Mesendoderm (in vitro differentiated cells): ENCODE results near the gene ZMYND11.
"Not testable (repeated sequence)": the region's sequence is repeated elsewhere in the genome, so short reads cannot be mapped to it uniquely, and the experiment has no call there.

Experiments
- DNase-seq: peaks from one replicate; pipeline ENCODE4 v3.0.0; 2013
- H2AK5ac ChIP-seq: 2 replicates; pipeline ENCODE4 v1.6.1; 2013; ENCODE audit warnings: low read length, inconsistent platforms
- H2BK120ac ChIP-seq: 2 replicates; pipeline ENCODE4 v1.6.1; 2013; ENCODE audit warnings: low read depth, mild to moderate bottlenecking, low read length, moderate library complexity, mixed read lengths
- H2BK15ac ChIP-seq: replicated peaks from 2 replicates; pipeline ENCODE4 v1.6.1; 2013; ENCODE audit warnings: low read depth, mild to moderate bottlenecking, moderate library complexity
- H2BK5ac ChIP-seq: 2 replicates; pipeline ENCODE4 v1.6.1; 2013; ENCODE audit warnings: low read length, inconsistent platforms
- H3K18ac ChIP-seq: 2 replicates; pipeline ENCODE4 v1.6.1; 2013; ENCODE audit warnings: mild to moderate bottlenecking, low read length, mixed read lengths
- H3K23ac ChIP-seq: one replicate; pipeline ENCODE4 v1.6.1; 2013; ENCODE audit warnings: low read length
- H3K27ac ChIP-seq: 2 replicates; pipeline ENCODE4 v1.5.1; 2013; ENCODE audit warnings: low read depth, mild to moderate bottlenecking, inconsistent platforms, low read length, moderate library complexity
- H3K27me3 ChIP-seq: 2 replicates; pipeline ENCODE4 v1.6.1; 2013; ENCODE audit warnings: low read length, control low read depth, mild to moderate bottlenecking, inconsistent platforms; ENCODE audit not compliant: insufficient read depth, poor library complexity
- H3K36me3 ChIP-seq: 2 replicates; pipeline ENCODE4 v1.6.1; 2013; ENCODE audit warnings: low read length, inconsistent platforms; ENCODE audit not compliant: control insufficient read depth, insufficient read depth
- H3K4ac ChIP-seq: one replicate; pipeline ENCODE4 v1.6.1; 2013; ENCODE audit warnings: low read depth, mild to moderate bottlenecking, low read length, moderate library complexity
- H3K4me1 ChIP-seq: 2 replicates; pipeline ENCODE4 v1.6.1; 2013; ENCODE audit warnings: low read depth, low read length, inconsistent platforms; ENCODE audit not compliant: control insufficient read depth
- H3K4me2 ChIP-seq: 2 replicates; pipeline ENCODE4 v1.6.1; 2013; ENCODE audit warnings: low read length
- H3K4me3 ChIP-seq: 2 replicates; pipeline ENCODE4 v1.5.1; 2013; ENCODE audit warnings: mild to moderate bottlenecking, low read length
- H3K56ac ChIP-seq: one replicate; pipeline ENCODE4 v1.6.1; 2013; ENCODE audit warnings: low read length
- H3K79me1 ChIP-seq: 2 replicates; pipeline ENCODE4 v1.6.1; 2013; ENCODE audit warnings: low read length, inconsistent platforms
- H3K79me2 ChIP-seq: 2 replicates; pipeline ENCODE4 v1.6.1; 2013; ENCODE audit warnings: mild to moderate bottlenecking, low read length; ENCODE audit not compliant: control insufficient read depth, insufficient read depth
- H3K9ac ChIP-seq: 2 replicates; pipeline ENCODE4 v1.6.1; 2013; ENCODE audit warnings: low read length, inconsistent platforms
- H4K5ac ChIP-seq: one replicate; pipeline ENCODE4 v1.6.1; 2013; ENCODE audit warnings: low read length
- H4K8ac ChIP-seq: one replicate; pipeline ENCODE4 v1.6.1; 2013; ENCODE audit warnings: low read depth, mild to moderate bottlenecking, control low read depth, low read length, moderate library complexity
- WGBS: extraction: QIAGEN DNeasy Blood & Tissue Kit; methylation state at CpG from one replicate; pipeline ENCODE4 v1.1.7; 2013; ENCODE audit warnings: low lambda C conversion rate, missing lambda C conversion rate; ENCODE audit not compliant: insufficient coverage; ENCODE audit errors: extremely low coverage; 5-methylcytosine and 5-hydroxymethylcytosine counted together

Gene ZMYND11

DNA sequence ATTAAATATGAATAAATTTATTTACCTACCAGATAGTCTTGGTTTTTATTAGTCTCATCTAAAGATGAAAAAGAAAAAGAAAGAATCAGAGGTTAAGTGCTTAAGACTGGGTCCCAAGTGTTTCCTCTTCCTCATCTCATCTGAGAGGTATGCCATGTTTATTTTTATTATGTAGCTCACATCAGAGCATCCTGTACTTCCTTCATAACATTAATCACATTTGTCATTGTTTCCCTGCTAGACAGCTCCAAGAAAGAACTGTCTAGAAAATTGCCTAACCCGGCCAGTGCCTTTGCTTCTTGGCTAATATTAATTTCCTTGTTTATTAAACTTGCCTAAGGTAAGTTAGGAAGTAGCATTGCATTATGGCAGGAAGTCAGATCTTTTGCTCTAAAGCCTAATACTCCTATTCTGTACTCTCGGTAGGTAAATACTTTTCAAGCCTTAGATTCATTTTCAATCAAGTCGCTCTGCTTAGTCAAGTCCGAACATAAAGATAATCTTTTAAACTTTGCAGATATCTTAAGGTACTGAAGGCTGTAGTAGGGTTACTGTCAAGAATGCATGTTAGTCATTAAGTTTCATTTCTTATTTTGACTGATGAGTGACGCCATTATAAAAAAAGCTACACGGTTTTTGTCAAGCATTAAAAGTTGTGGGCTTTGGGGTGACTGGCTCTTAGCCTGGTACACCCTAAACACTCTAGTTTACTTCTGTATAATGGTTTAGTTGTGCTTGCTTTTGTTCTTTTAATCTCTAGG is 47.4 kb downstream of the ZMYND11 start:
- Histone ChIP-seq H3K18ac (no peak overlapping the region), H3K36me3 (no peaks in the 10 kb centered on the region), H3K79me2 (no peaks in the 10 kb centered on the region), H3K27ac (no peak overlapping the region), H3K4me1 (no peaks in the 10 kb centered on the region), H3K56ac (no peak overlapping the region), H3K4ac (no peak overlapping the region), H3K23ac (no peak overlapping the region), H2BK15ac (no peak overlapping the region), H2AK5ac (no peak overlapping the region), H2BK5ac (no peak overlapping the region), H3K27me3 (no peaks in the 10 kb centered on the region), H4K8ac (no peak overlapping the region), H3K4me2 (no peak overlapping the region), H3K4me3 (no peak overlapping the region), H2BK120ac (no peak overlapping the region), H3K79me1 (peaks cover 1% of the 10 kb centered on the region), H3K9ac (no peak overlapping the region), H4K5ac (no peak overlapping the region)
- WGBS, result no CpG with 5 or more reads among the region's 6 CpGs
- no peak for DNase-seq

- H3K4me2 ChIP-seq, result no peak overlapping the region
- no CpG with 5 or more reads among the region's 1 CpG for WGBS
- H2AK5ac ChIP-seq, result no peak overlapping the region
- H4K5ac ChIP-seq, result no peak overlapping the region
- no peak overlapping the region for H3K27ac ChIP-seq
- no peak overlapping the region for H3K9ac ChIP-seq
- H3K23ac ChIP-seq, result no peak overlapping the region
- no peak overlapping the region for H2BK15ac ChIP-seq
- H3K79me1 ChIP-seq, result peaks cover 1% of the 10 kb centered on the region
- no peaks in the 10 kb centered on the region for H3K27me3 ChIP-seq
- no peaks in the 10 kb centered on the region for H3K36me3 ChIP-seq
- no peak overlapping the region for H3K4ac ChIP-seq
- no peak overlapping the region for H3K56ac ChIP-seq
- H3K79me2 ChIP-seq, result no peaks in the 10 kb centered on the region
- no peak overlapping the region for H2BK5ac ChIP-seq
- no peaks in the 10 kb centered on the region for H3K4me1 ChIP-seq
- H2BK120ac ChIP-seq, result no peak overlapping the region
- H3K18ac ChIP-seq, result no peak overlapping the region
- no peak overlapping the region for H3K4me3 ChIP-seq
- DNase-seq, result no peak
- no peak overlapping the region for H4K8ac ChIP-seq
These were observed 48.9 kb downstream of the ZMYND11 start for GRCh38 chr10:184174-184573.

GRCh38 chr10:184911-185310 is 49.7 kb downstream of the ZMYND11 start:
- Histone ChIP-seq H3K27ac (no peak overlapping the region), H3K79me2 (no peaks in the 10 kb centered on the region), H4K5ac (no peak overlapping the region), H3K36me3 (no peaks in the 10 kb centered on the region), H3K4ac (no peak overlapping the region), H3K79me1 (peaks cover 1% of the 10 kb centered on the region), H3K18ac (no peak overlapping the region), H2BK5ac (no peak overlapping the region), H3K27me3 (no peaks in the 10 kb centered on the region), H2AK5ac (no peak overlapping the region), H3K4me1 (no peaks in the 10 kb centered on the region), H3K4me3 (no peak overlapping the region), H3K56ac (no peak overlapping the region), H3K4me2 (no peak overlapping the region), H3K23ac (no peak overlapping the region), H3K9ac (no peak overlapping the region), H4K8ac (no peak overlapping the region), H2BK120ac (no peak overlapping the region), H2BK15ac (no peak overlapping the region)
- DNase-seq, result no peak
- no CpG with 5 or more reads among the region's 5 CpGs for WGBS

DNA sequence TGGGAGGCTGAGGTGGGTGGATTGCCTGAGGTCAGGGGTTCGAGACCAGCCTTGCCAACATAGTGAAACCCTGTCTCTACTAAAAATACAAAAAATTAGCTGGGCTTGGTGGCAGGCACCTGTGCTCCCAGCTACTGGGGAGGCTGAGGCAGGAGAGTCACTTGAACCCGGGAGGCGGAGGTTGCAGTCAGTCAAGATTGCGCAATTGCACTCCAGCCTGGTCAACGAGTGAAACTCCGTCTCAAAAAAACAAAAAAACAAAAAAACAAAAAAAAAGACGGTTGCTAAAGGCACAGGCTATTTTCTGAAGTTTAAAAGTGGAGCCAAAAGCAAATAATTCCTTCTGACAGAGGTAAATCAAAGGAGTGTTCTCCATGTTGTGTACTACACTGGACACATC is 50.3 kb downstream of the ZMYND11 start:
- not testable (repeated sequence) for H3K79me1 ChIP-seq, H3K79me2 ChIP-seq, H3K27ac ChIP-seq, H4K8ac ChIP-seq, H2BK15ac ChIP-seq, H4K5ac ChIP-seq, H3K9ac ChIP-seq, H3K4ac ChIP-seq, H3K4me2 ChIP-seq, H3K36me3 ChIP-seq, H3K4me3 ChIP-seq, H3K56ac ChIP-seq, DNase-seq, H3K4me1 ChIP-seq, H2BK5ac ChIP-seq, H2AK5ac ChIP-seq, H3K27me3 ChIP-seq, H3K18ac ChIP-seq, H2BK120ac ChIP-seq, H3K23ac ChIP-seq
- no CpG with 5 or more reads among the region's 7 CpGs for WGBS

DNA sequence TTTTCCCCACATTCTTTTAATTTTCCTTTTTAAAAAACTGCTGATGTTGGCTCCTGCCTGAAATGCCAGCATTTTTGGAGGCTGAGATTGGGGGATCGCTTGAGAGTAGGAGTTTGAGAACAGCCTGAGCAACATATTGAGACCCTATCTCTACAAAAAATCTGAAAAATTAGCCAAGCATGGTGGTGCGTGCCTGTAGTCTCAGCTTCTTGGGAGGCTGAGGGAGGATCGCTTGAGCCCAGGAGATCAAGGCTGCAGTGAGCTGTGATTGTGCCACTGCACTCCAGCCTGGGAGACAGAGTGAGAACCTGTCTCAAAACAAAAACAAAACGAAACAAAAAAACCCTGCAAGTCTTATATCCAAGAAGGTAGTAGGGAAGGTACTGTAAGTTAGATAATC is 51.7 kb downstream of the ZMYND11 start:
- H3K9ac ChIP-seq, result no peak overlapping the region
- H3K56ac ChIP-seq, result no peak overlapping the region
- no peak for DNase-seq
- no peak overlapping the region for H2BK120ac ChIP-seq
- no peaks in the 10 kb centered on the region for H3K4me1 ChIP-seq
- no peak overlapping the region for H3K4me2 ChIP-seq
- H2AK5ac ChIP-seq, result no peak overlapping the region
- peaks cover 1% of the 10 kb centered on the region for H3K79me1 ChIP-seq
- no peak overlapping the region for H2BK5ac ChIP-seq
- no peak overlapping the region for H3K4ac ChIP-seq
- no peak overlapping the region for H3K4me3 ChIP-seq
- WGBS, result no CpG with 5 or more reads among the region's 4 CpGs
- H3K79me2 ChIP-seq, result no peaks in the 10 kb centered on the region
- H3K23ac ChIP-seq, result no peak overlapping the region
- no peak overlapping the region for H3K27ac ChIP-seq
- no peak overlapping the region for H2BK15ac ChIP-seq
- no peak overlapping the region for H4K5ac ChIP-seq
- no peak overlapping the region for H3K18ac ChIP-seq
- no peaks in the 10 kb centered on the region for H3K27me3 ChIP-seq
- no peak overlapping the region for H4K8ac ChIP-seq
- no peaks in the 10 kb centered on the region for H3K36me3 ChIP-seq

DNA sequence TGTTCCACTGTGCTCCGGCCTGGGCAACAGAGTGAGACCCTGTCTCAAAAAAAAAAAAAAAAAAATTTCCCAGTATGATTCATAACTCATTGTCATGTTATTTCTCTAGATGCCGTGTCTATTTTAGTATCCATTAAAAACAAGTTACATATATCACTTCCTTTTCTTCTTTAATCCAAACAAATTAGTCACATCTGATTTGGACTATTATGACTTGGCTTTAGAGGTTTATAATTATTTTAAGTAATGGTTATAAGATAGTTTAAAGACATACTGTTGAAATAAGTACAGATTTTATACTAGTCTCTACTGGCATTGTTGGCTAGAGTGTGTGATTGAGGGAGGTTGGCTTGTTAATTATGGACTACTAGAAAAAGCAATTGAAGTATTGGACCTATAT is 53.3 kb downstream of the ZMYND11 start:
- no peak overlapping the region for H3K4ac ChIP-seq
- 100% methylated on average over 1 of the region's 2 CpGs for WGBS
- H3K9ac ChIP-seq, result no peak overlapping the region
- H4K5ac ChIP-seq, result no peak overlapping the region
- H3K4me1 ChIP-seq, result no peaks in the 10 kb centered on the region
- no peak overlapping the region for H2BK5ac ChIP-seq
- H3K23ac ChIP-seq, result no peak overlapping the region
- H3K18ac ChIP-seq, result no peak overlapping the region
- no peak overlapping the region for H2BK120ac ChIP-seq
- H3K36me3 ChIP-seq, result no peaks in the 10 kb centered on the region
- H3K56ac ChIP-seq, result no peak overlapping the region
- H3K27me3 ChIP-seq, result no peaks in the 10 kb centered on the region
- no peak overlapping the region for H3K27ac ChIP-seq
- H2AK5ac ChIP-seq, result no peak overlapping the region
- H3K4me2 ChIP-seq, result no peak overlapping the region
- no peak overlapping the region for H4K8ac ChIP-seq
- H2BK15ac ChIP-seq, result no peak overlapping the region
- DNase-seq, result no peak
- H3K79me2 ChIP-seq, result no peaks in the 10 kb centered on the region
- peaks cover 1% of the 10 kb centered on the region for H3K79me1 ChIP-seq
- H3K4me3 ChIP-seq, result no peak overlapping the region
